ENCODE measurements around the gene DDX59.

The DDX59 gene

DNA sequence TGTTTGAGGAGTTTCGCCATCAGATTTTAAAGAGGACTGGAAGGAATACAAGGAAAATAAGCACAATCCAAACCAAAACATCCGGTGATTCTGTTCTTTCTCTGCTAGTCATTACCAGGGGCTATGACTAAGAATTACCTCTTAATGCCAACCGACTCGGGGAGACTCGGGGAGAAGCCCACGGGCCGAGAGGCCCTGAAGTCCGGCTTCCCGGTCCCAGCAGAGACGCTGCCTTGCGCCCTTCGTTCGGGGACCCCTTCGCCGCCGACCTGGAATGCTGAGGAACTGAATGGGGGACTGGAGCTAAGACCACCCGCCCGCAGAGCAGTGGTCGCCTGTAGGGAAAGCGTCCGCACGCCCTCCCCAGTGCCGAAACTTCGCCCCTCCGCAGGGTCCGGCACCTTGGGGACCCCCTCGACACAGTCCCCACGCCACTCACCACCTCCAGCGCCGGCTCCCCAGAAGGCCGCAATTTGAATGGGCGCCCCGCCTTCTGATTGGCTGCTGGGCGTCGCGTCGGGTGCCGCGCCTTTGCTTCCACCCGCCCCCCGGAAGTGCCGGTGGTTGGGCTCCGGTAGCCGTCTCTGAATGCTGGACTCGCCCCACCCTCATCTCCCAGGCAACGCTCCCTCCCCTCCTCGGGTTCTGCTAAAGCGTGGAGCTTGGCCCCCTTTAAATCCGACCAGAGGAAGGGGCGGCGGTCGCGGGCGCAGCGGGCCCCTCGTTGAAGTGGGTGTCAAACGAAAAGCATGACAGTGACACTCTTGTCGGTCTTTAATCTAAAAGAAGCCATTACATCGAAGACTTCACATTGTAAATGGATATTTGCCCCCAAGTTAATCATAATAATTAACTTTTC, 49.2 kb downstream of the DDX59 start, which contains the start of gene KIF14:
Gene KIF14, minus strand, starts transcription at position 479 of the 859 bp plus-strand sequence. CDS start 2,028 bp downstream, outside the sequence.
- Histone ChIP-seq H2AFZ (ENCODE audit: low read length) (peak within 1 kb of the TSS; percentile 80), H3K36me3 (ENCODE audit: insufficient read depth, low read length) (no peaks in the 10 kb centered on the region), H4K20me1 (ENCODE audit: insufficient read depth, low read length, poor library complexity, severe bottlenecking) (no peaks in the 10 kb centered on the region), H3F3A (ENCODE audit: low read depth) (peaks cover 3% of the 10 kb centered on the region; the same call in 1 of the 2 replicates), H3K9me3 (ENCODE audit: insufficient read depth, low read depth, low read length) (no peaks in the 10 kb centered on the region), H3K4me1 (ENCODE audit: insufficient read depth, low read length, poor library complexity, severe bottlenecking) (peaks cover 50% of the 10 kb centered on the region), H3K9ac (ENCODE audit: low read depth, low read length, poor library complexity, severe bottlenecking) (peak within 1 kb of the TSS; percentile 93), H3K27me3 (ENCODE audit: insufficient read depth, low read length, poor library complexity, severe bottlenecking) (no peaks in the 10 kb centered on the region), H3K4me3 (ENCODE audit: low read length, poor library complexity, severe bottlenecking) (peak within 1 kb of the TSS; percentile 92), H3K9me2 (replicated peaks; ENCODE audit: low read depth, low read length) (no peaks in the 10 kb centered on the region), H3K4me2 (ENCODE audit: low read depth, low read length, poor library complexity, severe bottlenecking) (peak within 1 kb of the TSS; percentile 80), H3K79me2 (ENCODE audit: insufficient read depth, low read length) (peaks cover 50% of the 10 kb centered on the region)
- TF ChIP-seq, protein P1, sequence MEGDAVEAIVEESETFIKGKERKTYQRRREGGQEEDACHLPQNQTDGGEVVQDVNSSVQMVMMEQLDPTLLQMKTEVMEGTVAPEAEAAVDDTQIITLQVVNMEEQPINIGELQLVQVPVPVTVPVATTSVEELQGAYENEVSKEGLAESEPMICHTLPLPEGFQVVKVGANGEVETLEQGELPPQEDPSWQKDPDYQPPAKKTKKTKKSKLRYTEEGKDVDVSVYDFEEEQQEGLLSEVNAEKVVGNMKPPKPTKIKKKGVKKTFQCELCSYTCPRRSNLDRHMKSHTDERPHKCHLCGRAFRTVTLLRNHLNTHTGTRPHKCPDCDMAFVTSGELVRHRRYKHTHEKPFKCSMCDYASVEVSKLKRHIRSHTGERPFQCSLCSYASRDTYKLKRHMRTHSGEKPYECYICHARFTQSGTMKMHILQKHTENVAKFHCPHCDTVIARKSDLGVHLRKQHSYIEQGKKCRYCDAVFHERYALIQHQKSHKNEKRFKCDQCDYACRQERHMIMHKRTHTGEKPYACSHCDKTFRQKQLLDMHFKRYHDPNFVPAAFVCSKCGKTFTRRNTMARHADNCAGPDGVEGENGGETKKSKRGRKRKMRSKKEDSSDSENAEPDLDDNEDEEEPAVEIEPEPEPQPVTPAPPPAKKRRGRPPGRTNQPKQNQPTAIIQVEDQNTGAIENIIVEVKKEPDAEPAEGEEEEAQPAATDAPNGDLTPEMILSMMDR (conservative IDR thresholded peaks at IDR 0.05; ENCODE audit: low read length): no peak
- TF ChIP-seq EZH2phosphoT487 (IDR thresholded peaks at IDR 0.05; ENCODE audit: borderline replicate concordance): no peak

DNA sequence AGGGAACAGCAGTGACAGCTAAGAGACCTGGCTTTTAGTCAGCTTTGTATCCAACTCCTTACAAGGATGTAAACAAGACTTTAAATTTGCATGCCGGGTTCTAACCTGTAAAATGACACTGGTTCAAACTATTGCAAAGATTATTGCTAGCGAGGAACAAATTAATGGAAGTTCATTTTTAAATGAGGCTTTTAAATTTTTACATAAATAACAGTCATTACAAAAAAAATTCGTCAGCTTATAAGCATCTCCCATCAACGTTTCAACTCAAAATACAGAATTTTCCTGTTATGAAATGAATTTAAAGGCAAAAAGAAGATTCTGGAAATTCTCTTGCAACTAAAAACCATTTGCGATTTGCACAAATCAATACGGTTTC, 49.8 kb downstream of the DDX59 start:
- Histone ChIP-seq H3K9me3 (ENCODE audit: insufficient read depth, low read depth, low read length) (no peaks in the 10 kb centered on the region), H3K9me2 (replicated peaks; ENCODE audit: low read depth, low read length) (no peaks in the 10 kb centered on the region), H2AFZ (ENCODE audit: low read length) (peak overlapping the region; percentile 80), H4K20me1 (ENCODE audit: insufficient read depth, low read length, poor library complexity, severe bottlenecking) (no peaks in the 10 kb centered on the region), H3K4me1 (ENCODE audit: insufficient read depth, low read length, poor library complexity, severe bottlenecking) (peaks cover 44% of the 10 kb centered on the region), H3F3A (ENCODE audit: low read depth) (peaks cover 3% of the 10 kb centered on the region; the same call in 1 of the 2 replicates), H3K9ac (ENCODE audit: low read depth, low read length, poor library complexity, severe bottlenecking) (peak overlapping the region; percentile 93), H3K4me2 (ENCODE audit: low read depth, low read length, poor library complexity, severe bottlenecking) (peak overlapping the region; percentile 80), H3K27me3 (ENCODE audit: insufficient read depth, low read length, poor library complexity, severe bottlenecking) (no peaks in the 10 kb centered on the region), H3K36me3 (ENCODE audit: insufficient read depth, low read length) (no peaks in the 10 kb centered on the region), H3K79me2 (ENCODE audit: insufficient read depth, low read length) (peaks cover 56% of the 10 kb centered on the region), H3K4me3 (ENCODE audit: low read length, poor library complexity, severe bottlenecking) (peak overlapping the region; percentile 92)
- TF ChIP-seq EZH2phosphoT487 (IDR thresholded peaks at IDR 0.05; ENCODE audit: borderline replicate concordance): no peak
- TF ChIP-seq, protein P1 (conservative IDR thresholded peaks at IDR 0.05; ENCODE audit: low read length): no peak

DNA sequence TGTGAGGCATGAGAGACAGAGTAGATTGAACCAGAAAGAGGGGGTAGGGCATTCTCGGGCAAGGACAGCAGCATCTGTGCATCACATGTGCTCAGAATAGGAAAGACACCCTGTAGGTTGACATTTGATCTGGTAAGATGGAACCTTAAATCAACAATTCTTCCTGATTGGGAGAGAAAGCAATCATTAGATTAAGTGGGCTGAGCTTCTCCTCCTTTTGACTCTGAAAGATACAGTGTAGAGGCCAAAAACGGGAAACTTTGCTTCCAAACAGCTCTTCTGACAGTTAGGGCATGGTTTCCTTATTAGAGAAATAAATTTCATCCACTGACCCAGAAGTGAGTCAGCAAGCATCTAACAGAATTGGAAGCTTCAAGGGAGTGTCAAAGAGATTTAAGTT, 58.9 kb downstream of the DDX59 start:
- H3K9me3 ChIP-seq (ENCODE audit: insufficient read depth, low read depth, low read length): no peaks in the 10 kb centered on the region
- H3K9ac ChIP-seq (ENCODE audit: low read depth, low read length, poor library complexity, severe bottlenecking): no peak overlapping the region
- peaks cover 10% of the 10 kb centered on the region; the same call in 1 of the 2 replicates for H3K36me3 ChIP-seq (ENCODE audit: insufficient read depth, low read length)
- H3K9me2 ChIP-seq (replicated peaks; ENCODE audit: low read depth, low read length): no peaks in the 10 kb centered on the region
- H3K4me3 ChIP-seq (ENCODE audit: low read length, poor library complexity, severe bottlenecking): no peak overlapping the region
- peaks cover 13% of the 10 kb centered on the region; the same call in 1 of the 2 replicates for H3K79me2 ChIP-seq (ENCODE audit: insufficient read depth, low read length)
- H3K27me3 ChIP-seq (ENCODE audit: insufficient read depth, low read length, poor library complexity, severe bottlenecking): no peaks in the 10 kb centered on the region
- no peaks in the 10 kb centered on the region for H3F3A ChIP-seq (ENCODE audit: low read depth)
- TF ChIP-seq, protein P1 (conservative IDR thresholded peaks at IDR 0.05; ENCODE audit: low read length): no peak
- TF ChIP-seq EZH2phosphoT487 (IDR thresholded peaks at IDR 0.05; ENCODE audit: borderline replicate concordance): no peak
- H2AFZ ChIP-seq (ENCODE audit: low read length): no peak overlapping the region
- H3K4me1 ChIP-seq (ENCODE audit: insufficient read depth, low read length, poor library complexity, severe bottlenecking): peaks cover 10% of the 10 kb centered on the region
- peak overlapping the region; percentile 18 for H3K4me2 ChIP-seq (ENCODE audit: low read depth, low read length, poor library complexity, severe bottlenecking)
- no peaks in the 10 kb centered on the region for H4K20me1 ChIP-seq (ENCODE audit: insufficient read depth, low read length, poor library complexity, severe bottlenecking)

All from Loucy (cell line).